HAP-1 (cell line): ENCODE measurements around the gene ARF6.
"Not testable (repeated sequence)": the region's sequence is repeated elsewhere in the genome, so short reads cannot be mapped to it uniquely, and the experiment has no call there.

Source experiments
- DNase-seq, 2 experiments: peaks; one replicate each; pipeline ENCODE4 v3.0.0-alpha.2; 2016 to 2020; ENCODE audit warnings: low spot score in 2 of 2
- H3K27me3 ChIP-seq: fragments of 250-450 bp; sonication (Bioruptor Pico); 2 replicates; pipeline ENCODE4 v1.5.1; 2020; ENCODE audit warnings: low read depth, mild to moderate bottlenecking, moderate library complexity
- H3K36me3 ChIP-seq: fragments of 250-450 bp; sonication (Bioruptor Pico); replicated peaks from 2 replicates; pipeline ENCODE4 v1.5.1; 2020; ENCODE audit warnings: mild to moderate bottlenecking
- H3K4me1 ChIP-seq: fragments of 250-450 bp; sonication (Bioruptor Pico); 2 replicates; pipeline ENCODE4 v1.5.1; 2020; ENCODE audit warnings: mild to moderate bottlenecking
- H3K4me3 ChIP-seq: fragments of 250-450 bp; sonication (Bioruptor Pico); 2 replicates; pipeline ENCODE4 v1.5.1; 2020; ENCODE audit warnings: mild to moderate bottlenecking, moderate library complexity
- H3K9me3 ChIP-seq: fragments of 250-450 bp; sonication (Bioruptor Pico); 2 replicates; pipeline ENCODE4 v1.5.1; 2020; ENCODE audit warnings: mild to moderate bottlenecking, moderate library complexity
- in situ Hi-C: fragments of 300-500 bp; cut with MboI; formaldehyde crosslinking; loops from 3 replicates; pipeline ENCODE4 v1.14.3; 2020; ENCODE audit warnings: low sequenced_read_pairs, inconsistent platforms, mixed read lengths

ARF6 gene

GRCh38 chr14:49926803-49927202, 33.9 kb downstream of the ARF6 start:
- in situ Hi-C loops, result no loop called here
- no peaks in the 10 kb centered on the region for H3K36me3 ChIP-seq
- peaks cover 6% of the 10 kb centered on the region for H3K4me1 ChIP-seq
- H3K9me3 ChIP-seq, result no peaks in the 10 kb centered on the region
- H3K4me3 ChIP-seq, result no peak overlapping the region
- H3K27me3 ChIP-seq, result no peaks in the 10 kb centered on the region
- DNase-seq, result no peak

GRCh38 chr14:49928015-49928414, 35.1 kb downstream of the ARF6 start:
- Histone ChIP-seq H3K36me3 (no peaks in the 10 kb centered on the region), H3K4me1 (peaks cover 3% of the 10 kb centered on the region), H3K4me3 (no peak overlapping the region), H3K9me3 (no peaks in the 10 kb centered on the region), H3K27me3 (no peaks in the 10 kb centered on the region)
- no peak for DNase-seq
- in situ Hi-C loops, result no loop called here

- H3K4me1 ChIP-seq, result no peaks in the 10 kb centered on the region
- in situ Hi-C loops, result no loop called here
These were observed 37.8 kb downstream of the ARF6 start for GRCh38 chr14:49930720-49931119.

GRCh38 chr14:49931523-49931922, 38.6 kb downstream of the ARF6 start:
- in situ Hi-C loops, result no loop called here
- DNase-seq, result no peak
- no peaks in the 10 kb centered on the region for H3K4me1 ChIP-seq
- no peaks in the 10 kb centered on the region for H3K27me3 ChIP-seq
- peaks cover 2% of the 10 kb centered on the region; the same call in 1 of the 2 replicates for H3K9me3 ChIP-seq
- no peak overlapping the region for H3K4me3 ChIP-seq
- H3K36me3 ChIP-seq, result no peaks in the 10 kb centered on the region

More at GRCh38 chr14:49930720-49931119, 37.8 kb downstream of the ARF6 start:
- Histone ChIP-seq H3K4me3 (no peak overlapping the region), H3K36me3 (no peaks in the 10 kb centered on the region), H3K27me3 (no peaks in the 10 kb centered on the region), H3K9me3 (no peaks in the 10 kb centered on the region; the same call in 1 of the 2 replicates)
- DNase-seq, result no peak

GRCh38 chr14:49933128-49933527, 40.2 kb downstream of the ARF6 start:
- no peaks in the 10 kb centered on the region for H3K27me3 ChIP-seq

GRCh38 chr14:49933704-49934103, 40.8 kb downstream of the ARF6 start:
- H3K4me3 ChIP-seq, result no peak overlapping the region
- in situ Hi-C loops, result no loop called here
- no peaks in the 10 kb centered on the region for H3K4me1 ChIP-seq
- peaks cover 10% of the 10 kb centered on the region for H3K9me3 ChIP-seq
- H3K27me3 ChIP-seq, result no peaks in the 10 kb centered on the region
- no peaks in the 10 kb centered on the region for H3K36me3 ChIP-seq
- DNase-seq, result no peak

More at GRCh38 chr14:49933128-49933527, 40.2 kb downstream of the ARF6 start:
- no peak overlapping the region for H3K4me3 ChIP-seq
- no peaks in the 10 kb centered on the region for H3K4me1 ChIP-seq
- H3K36me3 ChIP-seq, result no peaks in the 10 kb centered on the region
- DNase-seq, result no peak
- in situ Hi-C loops, result no loop called here
- peaks cover 7% of the 10 kb centered on the region for H3K9me3 ChIP-seq

GRCh38 chr14:49934646-49935045, 41.8 kb downstream of the ARF6 start:
- DNase-seq, result no peak
- in situ Hi-C loops, result no loop called here
- Histone ChIP-seq H3K4me3 (no peak overlapping the region), H3K36me3 (no peaks in the 10 kb centered on the region), H3K9me3 (peaks cover 12% of the 10 kb centered on the region), H3K27me3 (no peaks in the 10 kb centered on the region), H3K4me1 (no peaks in the 10 kb centered on the region)

GRCh38 chr14:49935526-49935925, 42.6 kb downstream of the ARF6 start:
- in situ Hi-C loops, result no loop called here
- DNase-seq, result no peak

GRCh38 chr14:49936246-49936645, 43.4 kb downstream of the ARF6 start:
- H3K9me3 ChIP-seq, result peaks cover 12% of the 10 kb centered on the region
- H3K27me3 ChIP-seq, in situ Hi-C loops: not testable (repeated sequence)

More at GRCh38 chr14:49935526-49935925, 42.6 kb downstream of the ARF6 start:
- Histone ChIP-seq H3K27me3 (no peaks in the 10 kb centered on the region), H3K9me3 (peaks cover 12% of the 10 kb centered on the region), H3K4me3 (no peak overlapping the region), H3K4me1 (no peaks in the 10 kb centered on the region), H3K36me3 (no peaks in the 10 kb centered on the region)

GRCh38 chr14:49936882-49937281, 44.0 kb downstream of the ARF6 start:
- H3K4me1 ChIP-seq, H3K27me3 ChIP-seq, in situ Hi-C loops, H3K4me3 ChIP-seq, H3K36me3 ChIP-seq, DNase-seq: not testable (repeated sequence)
- H3K9me3 ChIP-seq, result peaks cover 12% of the 10 kb centered on the region

More at GRCh38 chr14:49936246-49936645, 43.4 kb downstream of the ARF6 start:
- DNase-seq, H3K36me3 ChIP-seq, H3K4me1 ChIP-seq, H3K4me3 ChIP-seq: not testable (repeated sequence)

GRCh38 chr14:49939215-49939614, 46.3 kb downstream of the ARF6 start:
- DNase-seq, H3K4me1 ChIP-seq, in situ Hi-C loops, H3K36me3 ChIP-seq, H3K27me3 ChIP-seq, H3K4me3 ChIP-seq: not testable (repeated sequence)
- H3K9me3 ChIP-seq, result peaks cover 12% of the 10 kb centered on the region

GRCh38 chr14:49939884-49940510, 47.1 kb downstream of the ARF6 start:
- no peaks in the 10 kb centered on the region for H3K4me1 ChIP-seq
- DNase-seq, result no peak
- H3K27me3 ChIP-seq, result no peaks in the 10 kb centered on the region
- H3K4me3 ChIP-seq, result no peak overlapping the region
- H3K36me3 ChIP-seq, result no peaks in the 10 kb centered on the region
- in situ Hi-C loops, result no loop called here
- peaks cover 12% of the 10 kb centered on the region for H3K9me3 ChIP-seq

- H3K9me3 ChIP-seq, result peaks cover 12% of the 10 kb centered on the region
- no peak for DNase-seq
- H3K4me1 ChIP-seq, result no peaks in the 10 kb centered on the region
- no peaks in the 10 kb centered on the region for H3K27me3 ChIP-seq
- in situ Hi-C loops, result no loop called here
- no peak overlapping the region for H3K4me3 ChIP-seq
- H3K36me3 ChIP-seq, result no peaks in the 10 kb centered on the region
These were observed 48.0 kb downstream of the ARF6 start for GRCh38 chr14:49940808-49941421.

GRCh38 chr14:49942090-49942489, 49.2 kb downstream of the ARF6 start:
- H3K4me1 ChIP-seq, result no peaks in the 10 kb centered on the region
- no peaks in the 10 kb centered on the region for H3K27me3 ChIP-seq
- DNase-seq, result no peak
- in situ Hi-C loops, result no loop called here
- H3K36me3 ChIP-seq, result no peaks in the 10 kb centered on the region
- peaks cover 9% of the 10 kb centered on the region for H3K9me3 ChIP-seq
- no peak overlapping the region for H3K4me3 ChIP-seq
